Neural progenitor cell (in vitro differentiated cells): ENCODE measurements around the gene PRRT2.
A peak's percentile ranks its signal among the peaks of the same experiment; 100 is the strongest.

Experiments used
- CTCF ChIP-seq: fragments of 200-600 bp; sonication (generic); IDR thresholded peaks from 2 replicates; pipeline ENCODE4 v1.5.1; 2017; ENCODE audit warnings: antibody characterized with exemption, mild to moderate bottlenecking
- EZH2 ChIP-seq: fragments of 200-600 bp; sonication (generic); IDR thresholded peaks from 2 replicates; pipeline ENCODE4 v1.6.1; 2017; ENCODE audit warnings: antibody characterized with exemption, mild to moderate bottlenecking, moderate library complexity

- TF ChIP-seq EZH2, result no peak
- TF ChIP-seq CTCF, result peak; percentile 73
Observed at GRCh38 chr16:29862884-29863668, 51.1 kb downstream of the PRRT2 start, which contains the start of gene CDIPT.
